Germinal center (tissue), 1 donor: Measurements from ENCODE around the gene PTGIR.

ENCODE experiments used
- DNase-seq: peaks from one replicate; pipeline ENCODE4 v3.0.0; 2012; ENCODE audit warnings: mixed read lengths, low spot score

Gene PTGIR

DNA sequence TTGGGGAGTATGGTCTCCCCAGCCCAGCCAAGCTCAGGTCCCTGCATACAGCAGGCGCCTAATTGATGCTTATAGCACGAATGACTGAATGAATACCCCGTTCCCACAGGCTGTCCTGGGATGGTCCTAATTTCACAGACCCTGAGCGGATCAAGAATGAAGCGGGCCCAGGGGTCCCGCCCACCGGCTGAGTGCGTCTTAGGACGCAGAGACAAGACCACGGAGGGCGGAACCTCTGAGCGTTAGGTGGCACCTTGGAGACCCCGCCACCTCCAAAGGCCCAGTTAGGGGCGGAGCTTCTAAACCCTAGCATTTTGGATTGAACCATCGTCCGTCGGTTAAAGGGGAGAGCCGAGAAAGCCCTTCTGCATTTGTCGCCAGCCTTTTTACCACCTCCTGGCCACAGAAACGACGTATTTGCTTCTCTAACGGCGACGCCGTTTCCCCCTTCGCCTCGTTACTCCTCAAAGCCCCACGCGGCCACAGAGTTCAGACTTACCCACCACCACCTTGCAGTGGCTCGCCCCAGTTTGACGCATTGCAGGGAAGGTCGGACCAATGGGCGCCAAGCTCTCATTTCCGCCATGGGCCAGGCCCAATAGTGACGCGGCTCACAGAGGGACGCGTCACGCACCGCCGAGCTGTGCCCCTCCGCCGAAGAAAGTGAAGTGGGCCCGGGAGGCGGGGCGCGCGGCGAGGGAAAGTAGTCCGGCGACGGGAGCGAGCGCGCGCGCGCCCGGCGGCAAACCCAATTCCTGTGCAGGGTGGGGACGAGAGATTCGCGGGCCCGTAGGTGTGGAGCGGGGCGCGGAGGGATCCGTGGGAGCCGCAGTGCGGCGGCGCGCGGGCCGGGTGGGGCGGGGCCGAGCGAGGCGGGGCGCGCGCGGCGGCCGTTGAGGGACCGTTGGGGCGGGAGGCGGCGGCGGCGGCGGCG is 24.2 kb downstream of the PTGIR start:
- peak; percentile 98 for DNase-seq

DNA sequence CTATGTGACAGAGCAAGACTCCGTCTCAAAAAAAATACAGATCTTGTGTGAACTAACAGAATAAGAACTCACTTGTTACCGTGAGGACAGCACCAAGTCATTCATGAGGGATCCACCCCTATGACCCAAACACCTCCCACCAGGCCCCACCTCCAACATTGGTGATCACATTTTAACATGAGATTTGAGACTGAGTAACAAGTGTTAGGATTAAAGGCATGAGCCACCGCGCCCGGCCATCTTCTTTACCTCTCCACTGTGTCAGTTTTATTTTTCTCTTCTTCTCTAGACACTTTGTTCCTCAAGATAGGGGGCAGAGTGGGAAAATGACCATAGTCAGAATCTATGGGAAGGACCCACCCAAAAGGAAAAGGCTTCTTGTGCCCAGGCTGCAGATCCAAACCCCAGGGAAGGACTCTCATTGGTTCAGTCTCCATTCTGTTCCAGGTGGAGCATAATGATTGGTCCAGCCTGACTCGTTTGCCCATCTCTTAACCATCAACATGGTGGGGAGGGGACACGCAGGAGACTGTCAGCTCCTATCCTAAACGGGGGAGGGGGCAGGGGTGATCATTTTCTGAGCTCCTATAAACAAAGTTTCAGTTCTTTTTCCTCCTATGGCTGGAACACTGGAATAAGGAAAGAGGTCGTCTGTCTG is 25.0 kb downstream of the PTGIR start:
- DNase-seq, result no peak

DNA sequence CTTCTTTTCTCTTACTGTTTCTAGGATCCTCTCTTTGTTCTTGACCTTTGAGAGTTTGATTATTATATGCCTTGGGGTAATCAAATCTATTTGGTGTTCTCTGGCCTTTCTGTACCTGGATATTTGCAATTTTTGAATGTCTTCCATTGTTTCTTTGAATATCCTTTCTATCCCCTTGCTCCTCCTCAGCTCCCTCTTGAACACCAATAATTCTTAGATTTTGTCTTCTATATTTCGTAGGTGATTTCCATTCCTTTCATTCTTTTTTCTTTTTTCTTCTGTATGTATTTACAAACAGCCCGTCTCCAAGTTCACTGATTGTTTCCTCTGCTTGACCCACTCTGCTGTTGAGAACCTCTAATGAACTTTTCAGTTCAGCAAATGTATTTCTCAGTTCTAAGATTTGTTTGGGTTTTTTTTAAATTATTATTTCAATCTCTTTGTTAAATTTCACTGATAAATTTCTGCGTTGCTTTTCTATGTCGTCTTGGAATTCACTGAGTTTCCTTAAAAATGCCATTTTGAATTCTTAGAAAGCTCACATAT is 26.4 kb downstream of the PTGIR start:
- no peak for DNase-seq

DNA sequence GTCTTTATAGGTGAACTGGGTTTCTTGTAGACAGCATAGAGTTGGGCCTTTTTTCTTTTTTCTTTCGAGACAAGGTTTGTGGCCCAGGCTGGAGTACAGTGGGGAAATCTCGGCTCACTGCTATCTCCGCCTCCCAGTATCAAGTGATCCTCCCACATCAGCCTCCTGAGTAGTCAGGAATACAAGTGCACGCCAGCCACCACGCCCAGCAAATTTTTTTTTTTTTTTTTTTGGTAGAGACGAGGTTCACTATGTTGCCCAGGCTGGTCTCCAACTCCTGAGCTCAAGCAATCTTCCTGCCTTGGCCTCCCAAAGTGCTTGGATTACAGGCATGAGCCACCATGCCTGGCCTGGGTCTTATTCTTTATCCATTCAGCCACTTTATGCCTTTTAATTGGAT is 28.9 kb downstream of the PTGIR start:
- no peak for DNase-seq

DNA sequence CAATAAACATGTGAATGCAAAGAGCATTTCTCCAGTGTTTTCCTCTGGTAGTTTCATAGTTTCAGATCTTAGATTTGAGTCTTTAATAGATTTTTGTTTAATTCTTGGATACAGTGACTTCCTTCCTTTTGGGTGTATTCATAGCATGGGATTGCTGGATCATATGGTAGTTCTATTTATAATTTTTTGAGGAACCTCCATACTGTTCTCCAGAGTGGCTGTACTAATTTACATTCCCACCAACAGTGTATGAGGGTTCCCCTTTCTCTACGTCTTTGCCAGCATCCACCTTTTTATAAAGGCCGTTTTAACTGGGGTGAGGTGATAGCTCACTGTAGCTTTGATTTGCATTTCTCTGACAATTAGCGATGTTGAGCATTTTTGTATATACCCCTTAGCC is 33.0 kb downstream of the PTGIR start:
- DNase-seq, result no peak

DNA sequence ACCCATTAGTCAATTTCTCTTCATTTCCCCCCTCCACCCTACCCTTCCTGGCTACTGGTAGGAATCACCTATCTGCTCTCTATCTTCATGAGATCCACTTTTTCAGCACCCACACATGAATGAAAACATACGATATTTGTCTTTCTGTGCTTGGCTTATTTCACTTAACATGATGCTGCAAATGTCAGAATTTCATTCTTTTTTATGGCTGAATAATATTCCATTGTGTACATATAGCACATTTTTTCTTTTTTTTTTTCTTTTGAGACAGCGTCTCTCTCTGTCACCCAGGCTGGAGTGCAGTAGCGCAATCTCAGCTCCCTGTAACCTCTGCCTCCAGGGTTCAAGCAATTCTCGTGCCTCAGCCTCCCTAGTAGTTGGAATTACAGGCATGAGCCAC is 33.6 kb downstream of the PTGIR start:
- DNase-seq, result no peak

DNA sequence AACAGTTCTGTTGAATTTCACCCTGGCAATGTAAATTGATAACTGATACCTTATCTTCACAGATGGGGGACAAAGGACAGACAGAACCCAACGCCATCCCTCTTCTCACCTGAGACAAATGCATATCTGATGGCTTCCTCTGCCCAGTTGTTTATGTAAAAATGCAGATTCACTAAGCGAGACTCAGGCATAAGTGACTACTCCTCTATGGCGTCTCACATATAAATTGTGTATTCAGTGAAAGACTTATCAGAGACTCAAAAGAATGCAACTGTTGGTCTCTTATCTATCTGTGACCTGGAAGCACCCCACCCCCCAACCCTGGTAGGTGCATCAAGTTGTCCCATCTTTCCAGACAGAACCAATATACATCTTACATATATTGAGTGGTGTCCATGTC is 37.0 kb downstream of the PTGIR start:
- no peak for DNase-seq

DNA sequence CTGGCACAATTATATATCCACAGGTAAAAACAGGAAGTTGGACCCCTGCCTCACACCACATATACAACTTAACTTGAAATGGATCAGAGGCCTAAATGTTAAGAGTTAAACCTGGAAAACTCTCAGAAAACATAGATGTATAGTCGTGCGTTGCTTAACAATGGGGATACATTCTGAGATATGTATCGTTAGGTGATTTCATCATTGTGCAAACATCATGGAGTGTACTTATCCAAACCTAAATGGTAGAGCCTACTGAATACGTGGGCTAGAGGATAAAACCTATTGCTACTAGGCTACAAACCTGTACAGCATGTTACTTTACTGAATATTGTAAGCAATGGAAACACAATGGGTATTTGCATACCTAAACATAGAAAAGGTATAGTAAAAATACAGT is 38.6 kb downstream of the PTGIR start:
- DNase-seq, result no peak

DNA sequence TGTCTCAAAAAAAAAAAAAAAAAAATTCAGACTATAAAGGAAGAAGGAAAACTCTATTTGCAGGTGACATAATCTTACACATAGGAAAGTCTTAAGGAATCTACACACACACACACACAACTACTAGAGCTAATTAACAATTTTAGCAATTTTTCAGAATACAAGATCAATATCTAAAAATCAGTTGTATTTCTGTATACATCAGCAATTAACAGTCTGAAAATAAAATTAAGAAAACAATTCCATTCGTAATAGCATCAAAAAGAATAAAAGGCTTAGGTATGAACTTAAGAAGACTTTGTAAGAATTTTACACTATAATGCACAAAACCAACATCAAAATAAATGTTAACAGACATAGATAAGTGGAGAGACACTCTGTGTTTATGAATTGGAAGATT is 39.4 kb downstream of the PTGIR start:
- DNase-seq, result no peak

DNA sequence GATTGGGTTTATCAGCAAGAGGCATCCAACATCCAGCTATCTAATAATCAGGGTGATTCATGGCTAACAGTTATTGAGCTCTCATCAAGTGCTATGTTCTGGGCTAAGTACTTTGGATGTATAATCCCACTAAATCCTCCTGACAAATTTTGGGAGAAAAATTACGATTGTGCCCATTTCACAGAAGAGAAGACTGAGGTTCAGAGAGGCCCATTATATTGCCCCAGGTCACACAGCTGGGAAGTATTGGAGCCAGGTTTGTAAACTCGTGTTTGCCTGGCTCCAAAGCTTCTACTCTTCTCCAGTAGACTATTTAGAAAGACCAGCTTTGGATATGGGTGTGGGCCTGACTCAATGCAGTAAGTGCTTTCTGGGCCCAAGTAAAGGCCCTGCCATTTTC is 44.6 kb downstream of the PTGIR start:
- no peak for DNase-seq

DNA sequence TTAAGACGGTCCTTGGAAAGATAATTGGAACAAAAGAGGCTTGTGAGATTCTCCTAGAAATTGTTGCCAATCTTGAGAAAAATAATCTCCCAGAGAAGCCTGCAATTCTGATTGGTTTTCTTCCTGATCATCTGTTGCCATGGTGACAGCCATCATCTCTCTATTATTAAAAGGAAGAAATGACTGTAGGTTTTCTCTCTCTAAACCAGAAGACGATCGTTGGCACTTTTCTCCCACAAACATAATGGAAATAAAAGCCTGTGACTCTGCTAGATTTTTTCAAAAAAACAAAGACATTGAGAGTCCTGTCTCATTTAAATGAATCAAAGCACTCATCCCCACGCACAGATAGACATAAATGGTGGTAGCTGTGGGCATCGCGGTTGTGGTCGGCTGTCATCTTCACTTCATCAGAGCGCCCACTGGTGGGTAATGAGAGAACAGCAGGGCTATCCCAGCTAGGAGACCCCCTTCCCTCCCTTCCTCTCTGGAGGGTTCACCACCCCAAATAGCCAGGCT is 45.5 kb downstream of the PTGIR start:
- DNase-seq, result peak; percentile 63

DNA sequence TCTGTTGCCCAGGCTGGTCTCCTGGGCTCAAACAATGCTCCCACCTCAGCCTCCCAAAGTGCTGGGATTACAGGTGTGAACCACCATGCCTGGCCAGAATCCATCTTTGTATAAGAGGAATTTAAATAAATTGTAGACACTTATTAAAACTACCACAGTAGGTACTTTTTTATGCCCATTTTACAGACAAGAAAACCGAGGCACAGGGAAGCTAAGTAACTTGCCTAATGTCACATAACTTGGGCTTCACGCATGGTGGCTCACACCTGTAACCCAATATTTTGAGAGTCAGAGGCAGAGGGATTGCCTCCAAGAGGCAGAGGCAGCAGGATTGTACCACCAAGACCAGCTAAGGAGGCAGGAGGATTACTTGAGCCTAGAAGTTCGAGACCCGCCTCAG is 46.4 kb downstream of the PTGIR start:
- DNase-seq, result no peak

DNA sequence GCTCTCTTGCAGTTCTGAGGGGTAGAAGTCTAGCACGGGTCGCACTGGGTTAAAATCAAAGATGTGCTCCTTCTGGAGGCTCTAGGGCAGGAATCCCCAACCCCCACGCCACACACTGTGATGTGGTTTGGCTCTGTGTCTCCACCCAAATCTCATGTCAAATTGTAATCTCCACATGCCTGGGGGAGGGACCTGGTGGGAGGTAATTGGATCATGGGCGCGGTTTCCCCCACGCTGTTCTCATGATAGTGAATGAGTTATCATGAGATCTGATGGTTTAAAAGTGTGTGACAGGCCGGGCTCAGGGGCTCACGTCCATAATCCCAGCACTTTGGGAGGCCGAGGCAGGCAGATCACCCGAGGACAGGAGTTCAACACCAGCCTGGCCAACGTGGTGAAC is 50.4 kb downstream of the PTGIR start:
- DNase-seq, result no peak

DNA sequence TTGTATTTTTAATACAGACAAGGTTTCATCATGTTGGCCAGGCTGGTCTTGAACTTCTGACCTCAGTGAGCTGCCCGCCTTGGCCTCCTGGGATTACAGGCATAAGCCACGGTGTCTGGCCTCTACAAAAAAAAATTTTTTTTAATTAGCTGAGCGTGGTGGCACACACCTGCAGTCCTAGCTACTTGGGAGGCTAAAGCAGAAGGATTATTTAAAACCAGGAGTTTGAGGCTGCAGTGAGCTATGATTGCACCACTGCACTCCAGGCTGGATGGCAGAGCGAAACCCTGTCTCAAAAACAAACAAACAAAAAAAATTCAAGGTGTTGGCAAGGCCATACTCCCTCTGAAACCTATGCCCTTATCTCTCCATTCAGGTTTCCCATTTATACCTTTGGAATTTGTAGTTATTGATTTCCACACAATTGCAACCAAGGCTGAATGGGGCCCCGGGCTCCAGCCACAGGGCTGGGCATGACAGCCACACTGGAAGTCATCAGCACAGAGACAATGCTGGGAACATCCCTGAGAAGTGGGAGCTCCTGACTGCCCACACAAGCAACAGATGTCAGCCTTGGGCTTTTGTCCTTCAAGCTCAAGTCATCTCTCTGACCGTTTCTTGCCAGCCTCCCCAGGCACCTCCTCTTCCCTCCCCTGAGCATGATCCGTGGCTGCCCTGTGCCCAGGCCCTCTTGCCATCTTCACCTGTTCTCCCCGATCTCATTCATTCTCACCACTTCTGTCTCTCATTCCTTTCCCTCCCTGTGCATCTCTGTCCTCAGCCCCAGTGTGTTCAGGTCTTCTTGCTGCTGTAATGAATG is 51.0 kb downstream of the PTGIR start:
- no peak for DNase-seq

DNA sequence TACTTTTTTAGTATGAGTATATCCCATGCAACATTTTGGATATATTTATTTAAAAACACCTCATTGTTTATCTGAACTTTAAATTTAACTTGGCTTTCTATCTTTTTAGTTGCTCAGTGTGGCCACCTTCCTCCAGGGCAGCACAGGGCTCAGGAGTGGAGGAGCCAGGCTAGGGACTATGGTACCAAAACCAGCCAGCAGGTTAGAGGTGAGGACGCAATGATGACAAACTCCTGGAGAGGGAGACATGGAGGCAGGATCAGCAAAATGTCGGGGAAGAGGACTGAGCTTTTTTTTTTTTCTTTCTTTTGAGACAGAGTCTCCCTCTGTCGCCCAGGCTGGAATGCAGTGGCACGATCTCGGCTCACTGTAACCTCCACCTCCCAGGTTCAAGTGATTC is 53.4 kb downstream of the PTGIR start:
- no peak for DNase-seq
